ENCODE data around the gene SMIM20.

SMIM20 gene

GRCh38 chr4:25928379-25929297 is 14.6 kb downstream of the SMIM20 start:
- no peak for DNase-seq

- no peak for DNase-seq
Observed at GRCh38 chr4:25929298-25929686, 15.3 kb downstream of the SMIM20 start.

GRCh38 chr4:25930731-25931354 is 16.8 kb downstream of the SMIM20 start:
- DNase-seq: no peak

- DNase-seq: no peak
Observed at GRCh38 chr4:25936696-25937095, 22.7 kb downstream of the SMIM20 start.

GRCh38 chr4:25937801-25938200 is 23.8 kb downstream of the SMIM20 start:
- DNase-seq: no peak

- no peak for DNase-seq
Observed at GRCh38 chr4:25938366-25938765, 24.3 kb downstream of the SMIM20 start.

DNA sequence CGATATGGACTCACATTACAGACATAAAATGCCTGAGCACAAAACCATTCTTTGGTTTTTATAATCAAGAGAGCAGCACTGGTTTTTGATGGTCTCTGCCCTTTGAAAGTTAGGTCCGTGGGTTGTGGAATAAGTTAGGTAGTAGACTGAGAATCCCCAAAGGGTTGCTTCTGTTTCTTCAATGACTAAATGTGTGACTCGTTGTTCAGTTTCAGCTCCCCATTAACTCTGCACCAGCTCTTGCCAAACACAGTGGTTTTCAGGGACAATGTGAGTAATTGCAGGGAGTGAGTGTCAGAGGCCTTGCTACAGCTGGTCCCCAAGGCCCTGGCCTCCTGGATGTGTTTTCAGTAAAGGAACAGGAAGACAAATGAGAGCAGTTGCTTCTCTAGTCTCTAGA is 24.8 kb downstream of the SMIM20 start:
- no peak for DNase-seq

DNA sequence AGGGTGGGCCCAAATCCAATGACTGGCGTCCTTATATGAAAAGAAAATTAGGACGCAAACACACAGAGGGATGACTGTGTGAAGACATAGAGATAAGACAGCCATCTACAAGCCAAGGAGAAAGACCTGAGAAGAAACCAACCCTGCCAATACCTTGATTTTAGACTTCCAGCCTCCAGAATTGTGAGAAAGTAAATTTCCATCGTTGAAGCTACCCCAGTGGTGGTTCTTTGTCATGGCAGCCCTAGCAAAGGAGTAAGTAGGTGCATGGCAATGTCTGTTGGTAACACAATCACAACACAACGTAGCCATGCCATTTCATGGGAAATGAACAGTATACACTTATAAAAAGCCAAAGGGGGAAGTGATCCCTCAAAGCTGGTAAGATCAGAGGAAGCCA is 25.3 kb downstream of the SMIM20 start:
- no peak for DNase-seq

DNA sequence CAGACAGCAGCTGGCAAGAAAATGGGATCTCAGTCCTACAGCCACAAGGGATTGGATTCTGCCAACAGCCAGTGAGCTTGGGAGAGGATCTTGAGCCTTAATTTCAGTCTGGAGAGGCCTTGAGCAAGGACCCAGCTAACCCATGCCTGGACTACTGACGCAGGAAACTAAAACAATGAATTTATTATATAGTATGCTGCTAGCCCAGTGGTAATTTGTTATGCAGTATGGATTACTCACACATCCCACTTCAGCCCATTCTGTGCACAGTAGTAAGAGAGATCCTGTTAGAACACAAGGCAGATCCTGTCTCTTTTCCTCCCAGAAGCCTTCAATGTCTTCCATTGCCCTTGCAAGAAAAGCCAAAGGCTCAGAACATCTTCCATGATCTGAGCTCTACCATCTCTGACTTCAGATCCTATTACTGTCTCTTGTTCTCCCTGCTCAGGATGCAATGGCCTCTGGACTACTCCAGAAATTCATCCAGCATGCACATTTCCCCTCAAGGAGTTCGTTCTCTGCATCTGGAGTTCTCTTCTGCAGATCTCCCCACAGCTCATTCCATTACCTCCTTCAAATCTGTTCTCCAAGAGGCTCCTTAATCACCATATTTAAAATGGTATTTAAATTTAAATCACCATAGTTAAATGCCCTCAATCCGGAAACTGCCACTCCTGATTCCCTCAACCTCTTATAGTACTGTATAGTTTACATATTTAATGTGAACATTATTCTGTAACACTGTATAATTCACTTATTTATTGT is 27.6 kb downstream of the SMIM20 start:
- DNase-seq: no peak

- no peak for DNase-seq
Observed at GRCh38 chr4:25943312-25943711, 29.3 kb downstream of the SMIM20 start.

GRCh38 chr4:25943805-25944204 is 29.8 kb downstream of the SMIM20 start:
- no peak for DNase-seq

DNA sequence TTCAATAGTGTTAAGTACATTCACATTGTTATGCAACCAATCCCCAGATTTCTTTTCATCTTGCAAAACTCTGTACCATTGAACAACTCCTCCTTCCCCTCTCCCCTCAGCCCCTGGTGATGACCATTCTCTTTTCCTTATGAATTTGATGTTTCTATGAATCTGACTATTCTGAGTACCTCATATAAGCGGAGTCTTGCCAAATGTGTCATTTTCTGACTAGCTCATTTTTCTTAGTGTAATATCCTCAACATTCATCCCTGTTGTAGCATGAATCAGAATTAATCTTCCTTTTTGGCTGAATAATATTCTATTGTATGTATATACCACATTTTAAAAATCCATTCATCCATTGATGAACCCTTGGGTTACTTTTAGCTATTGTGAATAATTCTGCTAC is 34.0 kb downstream of the SMIM20 start:
- no peak for DNase-seq

- DNase-seq: no peak
Observed at GRCh38 chr4:25949173-25949748, 35.2 kb downstream of the SMIM20 start.

GRCh38 chr4:25949994-25950393 is 36.0 kb downstream of the SMIM20 start:
- DNase-seq: no peak

DNA sequence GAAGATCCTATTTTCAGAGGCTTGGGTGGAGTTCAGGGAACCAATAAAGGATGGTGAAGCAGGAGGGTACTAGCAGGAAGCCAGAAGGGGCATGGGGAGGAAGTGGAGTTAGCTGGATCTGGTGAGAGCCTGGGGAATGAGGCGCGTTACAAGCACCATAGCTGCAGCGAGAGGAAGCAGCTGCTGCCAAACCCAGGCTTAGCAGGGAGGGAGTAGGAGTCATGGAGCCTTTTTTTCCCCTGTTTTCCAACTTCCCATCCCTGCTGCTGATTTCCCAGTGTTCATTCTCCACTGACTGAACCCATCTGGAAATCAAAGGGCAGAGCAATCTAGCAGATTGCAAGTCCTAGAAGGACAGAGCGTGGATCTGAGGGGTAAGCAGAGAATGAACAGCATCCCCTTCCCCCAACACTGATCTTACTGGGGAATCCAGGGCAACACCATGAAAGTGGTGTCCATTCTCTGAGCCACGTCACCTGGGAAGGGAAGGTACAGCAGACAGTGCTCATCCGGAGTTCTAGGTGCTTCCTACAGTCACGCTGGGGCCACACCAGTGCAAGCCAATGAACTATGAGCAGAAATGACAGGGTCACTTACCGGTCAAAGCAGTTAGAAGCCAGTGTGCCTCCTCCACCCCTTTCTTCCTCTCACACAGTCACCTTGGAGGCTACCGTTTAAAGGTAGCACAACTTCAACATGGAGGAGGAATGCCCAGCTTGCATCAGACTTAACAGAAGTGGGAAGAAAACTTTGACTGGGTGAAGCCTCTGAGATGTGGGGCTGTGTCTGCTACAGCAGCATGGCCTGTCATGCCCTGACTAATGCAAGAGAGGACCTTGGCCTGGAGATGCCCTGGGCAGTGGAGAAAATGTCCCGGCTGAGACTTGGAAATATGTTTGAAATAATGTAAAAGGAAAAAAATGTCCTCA is 36.7 kb downstream of the SMIM20 start:
- DNase-seq: no peak

DNA sequence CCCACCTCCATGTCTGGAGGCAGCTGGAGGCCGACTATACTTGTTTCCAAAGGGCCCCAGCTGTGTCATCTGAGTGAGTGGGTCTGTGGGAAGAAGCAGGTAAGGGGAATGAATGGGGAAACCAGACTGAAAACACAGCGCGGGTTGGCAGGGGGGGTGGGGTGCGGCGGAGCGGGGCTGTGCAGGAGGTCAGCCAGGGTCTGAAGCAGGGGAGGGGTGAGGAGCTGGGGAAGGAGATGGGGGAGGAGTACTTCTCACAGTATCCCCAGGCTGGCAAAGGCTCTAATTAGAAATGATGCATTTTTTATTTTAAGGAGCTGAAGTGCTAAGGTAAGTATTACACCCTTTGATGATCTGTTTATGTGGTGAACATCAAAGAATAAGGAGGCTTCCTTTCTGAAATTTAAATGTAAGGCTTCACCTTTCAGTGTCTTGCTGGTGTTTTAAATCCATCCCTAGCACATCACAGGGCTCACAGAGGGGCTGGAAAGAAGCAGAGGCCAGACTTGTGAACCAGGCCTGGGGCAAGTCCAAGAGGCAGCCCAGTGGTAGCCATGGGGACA is 37.5 kb downstream of the SMIM20 start:
- DNase-seq: no peak

- DNase-seq: no peak
Observed at GRCh38 chr4:25953740-25954139, 39.7 kb downstream of the SMIM20 start.

- DNase-seq: no peak
Observed at GRCh38 chr4:25954293-25954904, 40.4 kb downstream of the SMIM20 start.

DNA sequence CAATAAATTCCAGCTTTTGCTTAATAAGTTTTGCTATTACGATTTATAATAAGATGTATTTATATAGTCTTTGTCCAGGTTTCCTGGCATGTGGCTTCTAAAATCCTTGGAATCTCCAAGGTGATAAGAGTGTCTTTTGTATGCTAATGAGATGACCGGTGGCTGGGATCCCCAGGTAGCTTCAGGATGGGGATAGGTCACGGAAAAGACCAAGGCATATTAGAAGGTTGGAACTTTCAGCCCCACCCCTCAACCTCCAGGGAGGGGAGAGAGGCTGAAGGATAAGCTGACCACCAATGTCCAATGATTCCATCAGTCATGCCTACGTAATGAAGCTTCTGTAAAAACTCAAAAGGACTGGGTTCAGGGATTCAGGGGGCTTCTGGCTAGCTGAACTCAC is 41.7 kb downstream of the SMIM20 start:
- DNase-seq: no peak

GRCh38 chr4:25956260-25956659 is 42.2 kb downstream of the SMIM20 start:
- DNase-seq: no peak

GRCh38 chr4:25958110-25958509 is 44.1 kb downstream of the SMIM20 start:
- DNase-seq: no peak

Measured in activated effector memory CD4-positive, alpha-beta T cell treated with anti-CD3 and anti-CD28 coated beads, Interleukin-2, amount 50 U/mL, for 16 hours (primary cell).